HepG2 (cell line): Measurements from ENCODE around the gene ARL4C. TPM values are rescaled to one million over a fixed set of nuclear protein-coding genes. Genes with fewer than 3 reads are reported as not detected.
A peak's percentile ranks its signal among the peaks of the same experiment; 100 is the strongest.

Experiments used
- ATAC-seq: fragments of 200-7000 bp; cut with Tn5 transposase; 3 replicates; pipeline ENCODE4 v1.9.1; 2020; ENCODE audit warnings: mild to moderate bottlenecking, moderate library complexity
- BruUV-seq: library from RNA; stranded (reverse); fragments of 400-500 nt; replicated peaks from 2 replicates; lab custom pipeline; 2021; lab: Mats Ljungman, UMichigan
- CTCF ChIA-PET: fragments of 300-600 bp; formaldehyde crosslinking; extraction: SDS; loops from one replicate; lab custom pipeline; 2021; ENCODE audit warnings: low total read pairs, inconsistent platforms, low intra/inter-chr PET ratio; lab: Yijun Ruan, JAX
- POLR2A ChIA-PET: fragments of 350-600 bp; sonication (Branson Sonifier 250); formaldehyde crosslinking; loops from one replicate; lab custom pipeline; 2020; ENCODE audit warnings: antibody characterized with exemption, inconsistent platforms; lab: Yijun Ruan, JAX
- DNase-seq: peaks from one replicate; pipeline ENCODE4 v3.0.0-alpha.2; 2015; ENCODE audit warnings: low spot score
- FAIRE-seq: peaks from 3 replicates; lab custom pipeline; 2011; peaks lifted over from hg19 to GRCh38; lab: Jason Lieb, UNC
- H2AFZ ChIP-seq: one replicate; pipeline ENCODE4 v1.6.1; 2011; ENCODE audit warnings: low read length, inconsistent platforms
- H3K27ac ChIP-seq: fragments of 300-600 bp; 3 replicates; pipeline ENCODE4 v1.8.0; 2011; ENCODE audit warnings: mixed run types, mild to moderate bottlenecking, mixed read lengths, low read length, inconsistent platforms; ENCODE audit not compliant: insufficient read depth; ENCODE audit errors: extremely low read length
- H3K27me3 ChIP-seq, 2 experiments: fragments of 200-600 bp in 1 of 2; 2 replicates in 1 of 2; 3 replicates in 1 of 2; pipeline versions ENCODE4 v1.6.0 to v1.8.0; 2011; ENCODE audit warnings: low read length in 2 of 2, mild to moderate bottlenecking in 2 of 2, moderate library complexity in 2 of 2, inconsistent platforms in 1 of 2; ENCODE audit not compliant: insufficient read depth in 2 of 2, control insufficient read depth in 1 of 2
- H3K36me3 ChIP-seq, 2 experiments: fragments of 200-600 bp in 1 of 2; replicated peaks in 1 of 2; 2 replicates in 1 of 2; 3 replicates in 1 of 2; pipeline versions ENCODE4 v1.5.1 to v1.8.0; 2011; ENCODE audit warnings: low read length in 2 of 2, inconsistent platforms in 1 of 2; ENCODE audit not compliant: insufficient read depth in 2 of 2, control insufficient read depth in 1 of 2
- H3K4me1 ChIP-seq: 2 replicates; pipeline ENCODE4 v1.5.1; 2012; ENCODE audit warnings: low read length, inconsistent platforms; ENCODE audit not compliant: insufficient read depth
- H3K4me2 ChIP-seq: 2 replicates; pipeline ENCODE4 v1.6.0; 2011; ENCODE audit warnings: low read depth, low read length, inconsistent platforms
- H3K4me3 ChIP-seq, 3 experiments: fragments of 200-600 bp in 1 of 3; sonication (generic), shearing (Covaris generic) in 1 of 3; replicated peaks in 1 of 3; 2 replicates each; pipeline ENCODE4 v1.5.1; 2011 to 2016; ENCODE audit warnings: low read length in 3 of 3, inconsistent platforms in 2 of 3, low read depth in 2 of 3, mild to moderate bottlenecking in 2 of 3, control low read depth in 1 of 3, mixed read lengths in 1 of 3; ENCODE audit not compliant: insufficient read depth in 1 of 3
- H3K79me2 ChIP-seq: one replicate; pipeline ENCODE4 v1.6.1; 2011; ENCODE audit warnings: low read length, inconsistent platforms; ENCODE audit not compliant: insufficient read depth
- H3K9ac ChIP-seq: 2 replicates; pipeline ENCODE4 v1.6.0; 2011; ENCODE audit warnings: mild to moderate bottlenecking, low read depth, low read length, inconsistent platforms; ENCODE audit not compliant: insufficient read depth
- H3K9me3 ChIP-seq: 2 replicates; pipeline ENCODE4 v1.5.1; 2012; ENCODE audit warnings: mild to moderate bottlenecking, low read length
- H4K20me1 ChIP-seq: 2 replicates; pipeline ENCODE4 v1.6.0; 2011; ENCODE audit warnings: inconsistent platforms, mild to moderate bottlenecking, low read length, moderate library complexity; ENCODE audit not compliant: insufficient read depth
- ATF7 ChIP-seq, 2 experiments: fragments of 450-650 bp in 1 of 2; sonication (generic) in 1 of 2; formaldehyde crosslinking in 1 of 2; IDR thresholded peaks; 2 replicates each; pipeline versions ENCODE4 v1.4.0 to v1.6.1; 2016 to 2020; ENCODE audit warnings: antibody characterized with exemption in 1 of 2, mild to moderate bottlenecking in 1 of 2, missing genetic modification reagents in 1 of 2
- CREB1 ChIP-seq, 2 experiments: fragments of 450-650 bp in 1 of 2; IDR thresholded peaks; 2 replicates each; pipeline ENCODE4 v1.6.1; 2016 to 2017; ENCODE audit warnings: control low read depth in 1 of 2, mild to moderate bottlenecking in 1 of 2, missing compliant biosample characterization in 1 of 2, missing genetic modification characterization in 1 of 2
- FOXK2 ChIP-seq: fragments of 450-650 bp; IDR thresholded peaks from 2 replicates; pipeline ENCODE4 v1.6.1; 2016
- GLI4 ChIP-seq: sonication (generic); formaldehyde crosslinking; IDR thresholded peaks from 2 replicates; pipeline ENCODE4 v1.5.1; 2020; ENCODE audit warnings: missing genetic modification reagents, mild to moderate bottlenecking, moderate library complexity, borderline replicate concordance
- MEIS1 ChIP-seq: sonication (generic); formaldehyde crosslinking; IDR thresholded peaks from 2 replicates; pipeline ENCODE4 v1.9.0; 2021; ENCODE audit warnings: mild to moderate bottlenecking, missing genetic modification reagents, moderate library complexity, borderline replicate concordance
- NR2F2 ChIP-seq: IDR thresholded peaks from 2 replicates; pipeline ENCODE4 v1.6.1; 2012; ENCODE audit warnings: low read depth, inconsistent platforms, borderline replicate concordance
- SKI ChIP-seq: fragments of 450-650 bp; IDR thresholded peaks from one replicate; pipeline ENCODE4 v1.6.1; 2018; ENCODE audit warnings: mild to moderate bottlenecking; ENCODE audit not compliant: partially characterized antibody
- ZNF468 ChIP-seq: sonication (generic); formaldehyde crosslinking; IDR thresholded peaks from 2 replicates; pipeline ENCODE4 v1.8.0; 2022; ENCODE audit warnings: mild to moderate bottlenecking, moderate library complexity, missing genetic modification reagents
- WGBS: methylation state at CpG from one replicate; pipeline ENCODE4 v1.1.6; 2017; ENCODE audit warnings: low lambda C conversion rate; 5-methylcytosine and 5-hydroxymethylcytosine counted together
- in situ Hi-C: cut with HindIII; loops from 2 replicates; pipeline ENCODE4 v1.10.0; 2017; ENCODE audit warnings: low pct_unique_long_range_greater_than_20kb; ENCODE audit not compliant: extremely low pct_ligation_motif_present
- intact Hi-C: fragments of 100-400 bp; cut with micrococcal nuclease; formaldehyde crosslinking; loops from one replicate; pipeline ENCODE4 v1.10.0; 2022; ENCODE audit not compliant: unreplicated experiment
- polyA plus RNA-seq, 8 experiments: library from polyadenylated mRNA; depleted of rRNA in 3 of 8; stranded (reverse) in 7 of 8; unstranded in 1 of 8; fragments of >200 nt; fragmentation: Illumina TruSeq in 4 of 8; extraction: Trizol in 4 of 8; gene quantifications; 2 replicates each; pipeline versions ENCODE4 v1.2.1 to v1.2.3, GENCODE V29; 2011 to 2016; ENCODE audit warnings: low read depth in 4 of 8, missing spikeins in 1 of 8, mixed read lengths in 1 of 8; ENCODE audit not compliant: insufficient read depth in 1 of 8
- total RNA-seq, 5 experiments: library from RNA; depleted of rRNA; stranded (reverse); fragments of >200 nt; fragmentation: Illumina TruSeq; extraction: Trizol; gene quantifications; 2 replicates each; pipeline ENCODE4 v1.2.3, GENCODE V29; 2016; ENCODE audit warnings: low read depth in 1 of 5
- TF ChIP-seq, protein P1 (sequence below): sonication (generic); formaldehyde crosslinking; IDR thresholded peaks from 2 replicates; pipeline ENCODE4 v1.4.0; 2020; ENCODE audit warnings: mild to moderate bottlenecking, missing genetic modification reagents
- TF ChIP-seq, protein P2 (sequence below): sonication (generic); formaldehyde crosslinking; IDR thresholded peaks from 2 replicates; pipeline ENCODE4 v1.5.0; 2020; ENCODE audit warnings: missing genetic modification reagents
- TF ChIP-seq, protein P3 (sequence below): IDR thresholded peaks from 2 replicates; pipeline ENCODE4 v1.6.1; 2016; ENCODE audit warnings: low read depth, control low read depth

The ARL4C gene
- total and polyA plus RNA-seq, 2 of the 13 experiments (the other 11 are each of a cell fraction or from before 2014, with no cell fraction given): 0.07 to 0.15 TPM

DNA sequence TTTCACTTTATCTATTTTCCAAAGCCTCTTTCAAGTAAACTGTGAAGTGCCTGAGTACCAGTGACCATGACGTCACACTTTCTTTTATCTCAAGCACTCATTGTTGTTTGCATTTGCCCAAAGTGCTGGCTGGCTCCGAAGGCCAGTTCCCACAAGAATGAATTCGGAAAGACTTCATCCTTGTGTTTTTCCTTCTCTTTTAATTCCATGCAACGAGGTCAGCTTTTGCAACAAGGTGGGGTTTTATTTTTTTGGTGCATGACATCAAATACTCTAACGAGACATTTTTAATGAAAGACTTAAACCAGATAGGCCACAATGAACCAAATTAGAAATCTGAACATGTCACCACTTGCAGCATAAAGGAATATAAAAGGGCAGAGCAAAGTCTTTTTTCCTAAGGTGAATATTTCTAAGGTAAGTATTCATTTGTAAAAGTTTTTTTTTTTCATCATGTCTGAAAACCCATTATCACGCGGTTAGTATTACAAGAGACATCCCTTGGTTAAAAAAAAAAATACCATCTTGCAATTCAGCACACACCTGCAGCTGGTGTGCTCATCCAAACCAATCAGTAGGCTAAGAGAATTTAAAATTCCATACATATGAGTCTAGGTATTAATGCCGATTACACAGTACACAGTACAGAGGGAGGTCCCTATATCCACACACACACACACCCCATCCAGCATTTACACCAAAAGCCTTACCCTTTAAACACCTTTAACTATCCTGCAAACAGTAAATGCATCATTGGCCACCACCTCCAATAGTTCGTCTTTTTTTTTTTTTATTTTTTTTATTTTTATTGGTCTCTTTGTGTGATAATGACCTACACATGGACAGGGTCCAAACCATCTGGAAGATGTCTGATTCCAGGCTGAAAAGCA is 2.3 kb downstream of the ARL4C start:
- ATAC-seq (no peak), FAIRE-seq (no peak), DNase-seq (no peak)
- Histone ChIP-seq H3K9me3 (no peaks in the 10 kb centered on the region), H3K4me3 (no peak overlapping the region), H3K4me1 (peaks cover 7% of the 10 kb centered on the region), H3K79me2 (no peaks in the 10 kb centered on the region), H3K36me3 (no peaks in the 10 kb centered on the region), H2AFZ (no peak overlapping the region), H3K27ac (no peak overlapping the region), H3K27me3 (peaks cover 12 to 35% of the 10 kb centered on the region in 2 experiments), H3K4me2 (no peak overlapping the region), H4K20me1 (peaks cover 5% of the 10 kb centered on the region; the same call in 1 of the 2 replicates), H3K9ac (no peak overlapping the region)
- TF ChIP-seq GLI4 (CRISPR knock-in tag) (no peak), ATF7 (IDR thresholded peaks at IDR 0.05) (peak; percentile 97), ATF7 (CRISPR knock-in tag; IDR thresholded peaks at IDR 0.05) (no peak), CREB1 (IDR thresholded peaks at IDR 0.05) (peak; percentile 96), CREB1 (CRISPR knock-in tag; IDR thresholded peaks at IDR 0.05) (no peak)
- BruUV-seq: no TSS peak
- intact Hi-C loops (no loop called here), in situ Hi-C loops (loop anchor here (5.0 kb wide), 3 partner anchors 202 to 517 kb away; no protein-coding TSS in a partner anchor)
- CTCF ChIA-PET: no interaction called here
- POLR2A ChIA-PET: no interaction called here
- WGBS: 9% methylated on average over 9 of the region's 9 CpGs

DNA sequence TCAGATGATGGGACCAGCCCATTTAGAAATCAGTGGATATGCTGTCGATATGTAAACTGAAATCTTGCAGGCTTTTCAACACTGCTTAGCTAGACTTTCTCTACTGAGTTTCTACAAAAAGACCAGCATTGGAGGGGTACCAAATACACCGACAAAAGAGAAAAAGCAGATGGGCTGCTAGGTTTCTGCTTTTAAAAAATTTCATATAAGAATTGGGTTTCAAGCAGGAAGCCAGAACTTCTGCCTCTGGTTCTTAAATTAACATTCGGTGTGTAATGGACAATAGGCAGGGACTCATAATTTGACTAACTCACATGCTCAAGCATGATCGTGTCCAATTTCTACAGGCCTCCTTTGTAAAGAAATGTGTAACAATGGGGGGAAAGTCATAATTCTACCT is 3.1 kb downstream of the ARL4C start:
- in situ Hi-C loops: no loop called here
- TF ChIP-seq, protein P1, sequence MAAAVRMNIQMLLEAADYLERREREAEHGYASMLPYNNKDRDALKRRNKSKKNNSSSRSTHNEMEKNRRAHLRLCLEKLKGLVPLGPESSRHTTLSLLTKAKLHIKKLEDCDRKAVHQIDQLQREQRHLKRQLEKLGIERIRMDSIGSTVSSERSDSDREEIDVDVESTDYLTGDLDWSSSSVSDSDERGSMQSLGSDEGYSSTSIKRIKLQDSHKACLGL: no peak
- TF ChIP-seq, protein P2, sequence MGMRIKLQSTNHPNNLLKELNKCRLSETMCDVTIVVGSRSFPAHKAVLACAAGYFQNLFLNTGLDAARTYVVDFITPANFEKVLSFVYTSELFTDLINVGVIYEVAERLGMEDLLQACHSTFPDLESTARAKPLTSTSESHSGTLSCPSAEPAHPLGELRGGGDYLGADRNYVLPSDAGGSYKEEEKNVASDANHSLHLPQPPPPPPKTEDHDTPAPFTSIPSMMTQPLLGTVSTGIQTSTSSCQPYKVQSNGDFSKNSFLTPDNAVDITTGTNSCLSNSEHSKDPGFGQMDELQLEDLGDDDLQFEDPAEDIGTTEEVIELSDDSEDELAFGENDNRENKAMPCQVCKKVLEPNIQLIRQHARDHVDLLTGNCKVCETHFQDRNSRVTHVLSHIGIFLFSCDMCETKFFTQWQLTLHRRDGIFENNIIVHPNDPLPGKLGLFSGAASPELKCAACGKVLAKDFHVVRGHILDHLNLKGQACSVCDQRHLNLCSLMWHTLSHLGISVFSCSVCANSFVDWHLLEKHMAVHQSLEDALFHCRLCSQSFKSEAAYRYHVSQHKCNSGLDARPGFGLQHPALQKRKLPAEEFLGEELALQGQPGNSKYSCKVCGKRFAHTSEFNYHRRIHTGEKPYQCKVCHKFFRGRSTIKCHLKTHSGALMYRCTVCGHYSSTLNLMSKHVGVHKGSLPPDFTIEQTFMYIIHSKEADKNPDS (CRISPR knock-in tag): no peak
- no peak for TF ChIP-seq ZNF468
- TF ChIP-seq NR2F2: no peak
- no peak for TF ChIP-seq FOXK2
- TF ChIP-seq, protein P3, sequence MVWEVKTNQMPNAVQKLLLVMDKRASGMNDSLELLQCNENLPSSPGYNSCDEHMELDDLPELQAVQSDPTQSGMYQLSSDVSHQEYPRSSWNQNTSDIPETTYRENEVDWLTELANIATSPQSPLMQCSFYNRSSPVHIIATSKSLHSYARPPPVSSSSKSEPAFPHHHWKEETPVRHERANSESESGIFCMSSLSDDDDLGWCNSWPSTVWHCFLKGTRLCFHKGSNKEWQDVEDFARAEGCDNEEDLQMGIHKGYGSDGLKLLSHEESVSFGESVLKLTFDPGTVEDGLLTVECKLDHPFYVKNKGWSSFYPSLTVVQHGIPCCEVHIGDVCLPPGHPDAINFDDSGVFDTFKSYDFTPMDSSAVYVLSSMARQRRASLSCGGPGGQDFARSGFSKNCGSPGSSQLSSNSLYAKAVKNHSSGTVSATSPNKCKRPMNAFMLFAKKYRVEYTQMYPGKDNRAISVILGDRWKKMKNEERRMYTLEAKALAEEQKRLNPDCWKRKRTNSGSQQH (CRISPR knock-in tag): no peak
- TF ChIP-seq MEIS1: no peak
- no peak for TF ChIP-seq SKI

More for the DNA sequence above, 3.1 kb downstream of the ARL4C start:
- no TSS peak for BruUV-seq
- H3K4me1 ChIP-seq: peaks cover 7% of the 10 kb centered on the region
- H3K79me2 ChIP-seq: no peaks in the 10 kb centered on the region
- H3K4me2 ChIP-seq: no peak overlapping the region
- no peaks in the 10 kb centered on the region for H3K9me3 ChIP-seq
- peaks cover 12 to 30% of the 10 kb centered on the region in 2 experiments for H3K27me3 ChIP-seq
- peaks cover 5% of the 10 kb centered on the region; the same call in 1 of the 2 replicates for H4K20me1 ChIP-seq
- H3K4me3 ChIP-seq: no peak overlapping the region
- DNase-seq (no peak), ATAC-seq (no peak), FAIRE-seq (no peak)
- ChIA-PET CTCF (no interaction called here), POLR2A (no interaction called here)
- WGBS: 68% methylated on average over 4 of the region's 4 CpGs
- H3K9ac ChIP-seq: no peak overlapping the region
- intact Hi-C loops: no loop called here
- H3K27ac ChIP-seq: no peak overlapping the region
- H2AFZ ChIP-seq: no peak overlapping the region
- H3K36me3 ChIP-seq: no peaks in the 10 kb centered on the region
